Thymus (tissue), 11 donors: ENCODE data around the gene NRN1. TPM values are rescaled to one million over a fixed set of nuclear protein-coding genes. Genes with fewer than 3 reads are reported as not detected.
A peak's percentile ranks its signal among the peaks of the same experiment; 100 is the strongest.
"Not testable (repeated sequence)": the region's sequence is repeated elsewhere in the genome, so short reads cannot be mapped to it uniquely, and the experiment has no call there.

Experiments used
- DNase-seq, 9 donors: peaks; one replicate each; pipeline ENCODE4 v3.0.0-alpha.2; 2013; ENCODE audit warnings: low spot score in 9 of 9, low read depth in 6 of 9, missing footprints in 1 of 9
- H3K27ac ChIP-seq, 2 donors: one replicate each; pipeline ENCODE4 v1.5.1; 2013; ENCODE audit warnings: control low read depth in 1 of 2, low read depth in 1 of 2, low read length in 1 of 2, mild to moderate bottlenecking in 1 of 2, moderate library complexity in 1 of 2
- H3K27me3 ChIP-seq, 2 donors: one replicate each; pipeline ENCODE4 v1.5.1; 2013; ENCODE audit warnings: low read length in 1 of 2; ENCODE audit not compliant: control insufficient read depth in 2 of 2, insufficient read depth in 1 of 2
- H3K36me3 ChIP-seq, 2 donors: one replicate each; pipeline ENCODE4 v1.5.1; 2013; ENCODE audit warnings: low read length in 1 of 2, mild to moderate bottlenecking in 1 of 2, moderate library complexity in 1 of 2; ENCODE audit not compliant: control insufficient read depth in 2 of 2, insufficient read depth in 2 of 2
- H3K4me1 ChIP-seq, 2 donors: one replicate each; pipeline ENCODE4 v1.5.1; 2013; ENCODE audit warnings: low read length in 2 of 2; ENCODE audit not compliant: control insufficient read depth in 2 of 2, insufficient read depth in 2 of 2
- H3K4me3 ChIP-seq, 2 donors: one replicate each; pipeline ENCODE4 v1.5.1; 2013; ENCODE audit warnings: low read length in 2 of 2, control low read depth in 1 of 2, mild to moderate bottlenecking in 1 of 2
- H3K9me3 ChIP-seq, 2 donors: one replicate each; pipeline ENCODE4 v1.5.1; 2013; ENCODE audit warnings: low read length in 1 of 2, mild to moderate bottlenecking in 1 of 2; ENCODE audit not compliant: control insufficient read depth in 2 of 2, insufficient read depth in 1 of 2
- WGBS: extraction: QIAGEN DNeasy Blood & Tissue Kit; methylation state at CpG from one replicate; pipeline ENCODE4 v1.1.7; 2013; 5-methylcytosine and 5-hydroxymethylcytosine counted together
- polyA plus RNA-seq: library from polyadenylated mRNA; stranded (reverse); fragments of 200-250 nt; gene quantifications from one replicate; pipeline ENCODE4 v1.2.3, GENCODE V29; 2013
- total RNA-seq: library from RNA; stranded (reverse); fragments of 120-200 nt; gene quantifications from one replicate; pipeline ENCODE4 v1.2.4, GENCODE V29; 2013
- donor health status: healthy.

The NRN1 gene
- total and polyA plus RNA-seq, 2 donors, result 4.2 to 7.4 TPM

- DNase-seq, result no peak
- Histone ChIP-seq H3K4me1 (no peaks in the 10 kb centered on the region), H3K27me3 (peaks cover 0 to 18% of the 10 kb centered on the region in 2 donors), H3K9me3 (no peaks in the 10 kb centered on the region), H3K4me3 (no peak overlapping the region), H3K27ac (no peak overlapping the region), H3K36me3 (no peaks in the 10 kb centered on the region)
- WGBS, result 84% methylated on average over 5 of the region's 5 CpGs
Observed at GRCh38 chr6:6024220-6024619, 17.5 kb upstream of the NRN1 start.

GRCh38 chr6:6022841-6023240 is 16.1 kb upstream of the NRN1 start:
- not testable (repeated sequence) for H3K27ac ChIP-seq, H3K9me3 ChIP-seq, H3K36me3 ChIP-seq, H3K4me1 ChIP-seq, H3K4me3 ChIP-seq, DNase-seq
- WGBS, result 62% methylated on average over 2 of the region's 2 CpGs
- peaks cover 0 to 18% of the 10 kb centered on the region in 2 donors for H3K27me3 ChIP-seq

- peaks cover 1 to 19% of the 10 kb centered on the region in 2 donors for H3K9me3 ChIP-seq
- peak overlapping the region in 1 of 2 donors; percentile 77 for H3K27ac ChIP-seq
- WGBS, result 3% methylated on average over 62 of the region's 62 CpGs
- peaks cover 52 to 91% of the 10 kb centered on the region in 2 donors for H3K27me3 ChIP-seq
- peak overlapping the region; percentile 40 to 55 for H3K4me3 ChIP-seq
- H3K4me1 ChIP-seq, result peaks cover 22 to 37% of the 10 kb centered on the region in 2 donors
- H3K36me3 ChIP-seq, result no peaks in the 10 kb centered on the region
- peak in 3 of 9 donors; percentile 65 to 81 (median 71) for DNase-seq
Observed at GRCh38 chr6:6008648-6009421, 2.1 kb upstream of the NRN1 start.

- WGBS, result 2% methylated on average over 18 of the region's 18 CpGs
- peak overlapping the region in 1 of 2 donors; percentile 77 for H3K27ac ChIP-seq
- no peak for DNase-seq
- peaks cover 58 to 93% of the 10 kb centered on the region in 2 donors for H3K27me3 ChIP-seq
- peak overlapping the region; percentile 40 to 55 for H3K4me3 ChIP-seq
- H3K36me3 ChIP-seq, result no peaks in the 10 kb centered on the region
- peaks cover 22 to 44% of the 10 kb centered on the region in 2 donors for H3K4me1 ChIP-seq
- H3K9me3 ChIP-seq, result peaks cover 1 to 26% of the 10 kb centered on the region in 2 donors
Observed at GRCh38 chr6:6008089-6008647, 1.4 kb upstream of the NRN1 start.

- Histone ChIP-seq H3K27ac (peak overlapping the region in 1 of 2 donors; percentile 77), H3K9me3 (peaks cover 3 to 30% of the 10 kb centered on the region in 2 donors), H3K4me3 (peak overlapping the region; percentile 40 to 55), H3K27me3 (peaks cover 62 to 95% of the 10 kb centered on the region in 2 donors), H3K36me3 (no peaks in the 10 kb centered on the region), H3K4me1 (peaks cover 24 to 50% of the 10 kb centered on the region in 2 donors)
- WGBS, result 2% methylated on average over 57 of the region's 57 CpGs
- DNase-seq, result peak in 4 of 9 donors; percentile 61 to 82 (median 64)
Observed at GRCh38 chr6:6007366-6008088, 802 bp upstream of the NRN1 start.

- peaks cover 73 to 97% of the 10 kb centered on the region in 2 donors for H3K27me3 ChIP-seq
- no peak overlapping the region for H3K4me3 ChIP-seq
- H3K9me3 ChIP-seq, result peaks cover 6 to 38% of the 10 kb centered on the region in 2 donors
- no peaks in the 10 kb centered on the region for H3K36me3 ChIP-seq
- H3K4me1 ChIP-seq, result peaks cover 24 to 58% of the 10 kb centered on the region in 2 donors
- no peak overlapping the region for H3K27ac ChIP-seq
- WGBS, result 7% methylated on average over 10 of the region's 10 CpGs
- peak in 1 of 9 donors; percentile 29 for DNase-seq
Observed at GRCh38 chr6:6006006-6006427, 708 bp downstream of the NRN1 start.

- H3K36me3 ChIP-seq, result no peaks in the 10 kb centered on the region
- peaks cover 6 to 39% of the 10 kb centered on the region in 2 donors for H3K9me3 ChIP-seq
- H3K4me1 ChIP-seq, result peaks cover 24 to 58% of the 10 kb centered on the region in 2 donors
- H3K27ac ChIP-seq, result no peak overlapping the region
- H3K27me3 ChIP-seq, result peaks cover 79 to 99% of the 10 kb centered on the region in 2 donors
- DNase-seq, result peak in 1 of 9 donors; percentile 37
- no peak overlapping the region for H3K4me3 ChIP-seq
- 9% methylated on average over 13 of the region's 13 CpGs for WGBS
Observed at GRCh38 chr6:6005051-6006005, 1.4 kb downstream of the NRN1 start.

GRCh38 chr6:6004390-6004995 is 2.2 kb downstream of the NRN1 start:
- peak overlapping the region; percentile 22 to 42 for H3K4me3 ChIP-seq
- H3K27ac ChIP-seq, result no peak overlapping the region
- DNase-seq, result no peak
- peaks cover 72 to 100% of the 10 kb centered on the region in 2 donors for H3K27me3 ChIP-seq
- no peaks in the 10 kb centered on the region for H3K36me3 ChIP-seq
- peaks cover 6 to 48% of the 10 kb centered on the region in 2 donors for H3K9me3 ChIP-seq
- WGBS, result 10% methylated on average over 37 of the region's 37 CpGs
- H3K4me1 ChIP-seq, result peaks cover 24 to 62% of the 10 kb centered on the region in 2 donors
